HUES48 (cell line): ENCODE measurements around the gene CD69.
"Not testable (repeated sequence)": the region's sequence is repeated elsewhere in the genome, so short reads cannot be mapped to it uniquely, and the experiment has no call there.

ENCODE experiments used
- H3K27ac ChIP-seq: one replicate; pipeline ENCODE4 v1.7.0; 2013; ENCODE audit warnings: low read depth, low read length, inconsistent platforms
- H3K27me3 ChIP-seq: 2 replicates; pipeline ENCODE4 v1.6.1; 2013; ENCODE audit warnings: mild to moderate bottlenecking, low read length; ENCODE audit not compliant: control insufficient read depth, insufficient read depth
- H3K36me3 ChIP-seq: 2 replicates; pipeline ENCODE4 v1.6.1; 2013; ENCODE audit warnings: low read length; ENCODE audit not compliant: control insufficient read depth, insufficient read depth
- H3K4me1 ChIP-seq: 2 replicates; pipeline ENCODE4 v1.6.1; 2013; ENCODE audit warnings: mild to moderate bottlenecking, low read length; ENCODE audit not compliant: control insufficient read depth, insufficient read depth
- H3K4me3 ChIP-seq: 2 replicates; pipeline ENCODE4 v1.5.1; 2013; ENCODE audit warnings: mild to moderate bottlenecking, low read depth, low read length
- H3K9ac ChIP-seq: 2 replicates; pipeline ENCODE4 v1.6.1; 2013; ENCODE audit warnings: mild to moderate bottlenecking, low read depth, low read length, moderate library complexity
- H3K9me3 ChIP-seq: 2 replicates; pipeline ENCODE4 v1.6.1; 2013; ENCODE audit warnings: low read length; ENCODE audit not compliant: control insufficient read depth, insufficient read depth

Gene CD69

GRCh38 chr12:9717070-9717925, 43.4 kb downstream of the CD69 start:
- Histone ChIP-seq H3K4me3 (no peak overlapping the region), H3K27ac (no peak overlapping the region), H3K9ac (no peak overlapping the region), H3K9me3 (no peaks in the 10 kb centered on the region), H3K27me3 (no peaks in the 10 kb centered on the region), H3K4me1 (no peaks in the 10 kb centered on the region; the same call in 1 of the 2 replicates), H3K36me3 (no peaks in the 10 kb centered on the region)

GRCh38 chr12:9713032-9713558, 47.6 kb downstream of the CD69 start:
- H3K27ac ChIP-seq, H3K4me1 ChIP-seq, H3K9ac ChIP-seq, H3K36me3 ChIP-seq, H3K4me3 ChIP-seq, H3K9me3 ChIP-seq, H3K27me3 ChIP-seq: not testable (repeated sequence)

GRCh38 chr12:9711664-9712063, 49.0 kb downstream of the CD69 start:
- Histone ChIP-seq H3K9ac (no peak overlapping the region), H3K27ac (no peak overlapping the region), H3K9me3 (no peaks in the 10 kb centered on the region), H3K4me1 (0 out of 2 replicates have a peak, but pooled peaks cover 3% of the 10 kb centered on the region), H3K27me3 (no peaks in the 10 kb centered on the region), H3K4me3 (no peak overlapping the region), H3K36me3 (no peaks in the 10 kb centered on the region)

GRCh38 chr12:9710584-9711375, 49.9 kb downstream of the CD69 start:
- Histone ChIP-seq H3K27ac (no peak overlapping the region), H3K27me3 (no peaks in the 10 kb centered on the region), H3K4me3 (no peak overlapping the region), H3K9ac (no peak overlapping the region), H3K36me3 (no peaks in the 10 kb centered on the region), H3K4me1 (0 out of 2 replicates have a peak, but pooled peaks cover 3% of the 10 kb centered on the region), H3K9me3 (no peaks in the 10 kb centered on the region)

- H3K9ac ChIP-seq, result no peak overlapping the region
- H3K27me3 ChIP-seq, result no peaks in the 10 kb centered on the region
- H3K4me3 ChIP-seq, result no peak overlapping the region
- 0 out of 2 replicates have a peak, but pooled peaks cover 3% of the 10 kb centered on the region for H3K4me1 ChIP-seq
- no peak overlapping the region for H3K27ac ChIP-seq
- H3K9me3 ChIP-seq, result no peaks in the 10 kb centered on the region
- H3K36me3 ChIP-seq, result no peaks in the 10 kb centered on the region
These were observed 51.8 kb downstream of the CD69 start for GRCh38 chr12:9708853-9709252.

GRCh38 chr12:9707864-9708808, 52.6 kb downstream of the CD69 start:
- no peaks in the 10 kb centered on the region for H3K27me3 ChIP-seq
- 0 out of 2 replicates have a peak, but pooled peaks cover 3% of the 10 kb centered on the region for H3K4me1 ChIP-seq
- no peaks in the 10 kb centered on the region for H3K9me3 ChIP-seq
- H3K36me3 ChIP-seq, result no peaks in the 10 kb centered on the region
- H3K4me3 ChIP-seq, result no peak overlapping the region
- H3K27ac ChIP-seq, result no peak overlapping the region
- H3K9ac ChIP-seq, result no peak overlapping the region

GRCh38 chr12:9707356-9707755, 53.3 kb downstream of the CD69 start:
- Histone ChIP-seq H3K4me3 (no peak overlapping the region), H3K27me3 (no peaks in the 10 kb centered on the region), H3K9me3 (no peaks in the 10 kb centered on the region), H3K9ac (no peak overlapping the region), H3K4me1 (0 out of 2 replicates have a peak, but pooled peaks cover 3% of the 10 kb centered on the region), H3K36me3 (no peaks in the 10 kb centered on the region), H3K27ac (no peak overlapping the region)

- no peak overlapping the region for H3K27ac ChIP-seq
- no peaks in the 10 kb centered on the region for H3K36me3 ChIP-seq
- H3K27me3 ChIP-seq, result no peaks in the 10 kb centered on the region
- H3K4me1 ChIP-seq, result no peaks in the 10 kb centered on the region
- H3K9ac ChIP-seq, result no peak overlapping the region
- no peak overlapping the region for H3K4me3 ChIP-seq
- H3K9me3 ChIP-seq, result no peaks in the 10 kb centered on the region
These were observed 54.5 kb downstream of the CD69 start for GRCh38 chr12:9706086-9706685.

GRCh38 chr12:9704561-9704960, 56.1 kb downstream of the CD69 start:
- not testable (repeated sequence) for H3K9ac ChIP-seq, H3K36me3 ChIP-seq, H3K4me1 ChIP-seq, H3K9me3 ChIP-seq, H3K27me3 ChIP-seq, H3K4me3 ChIP-seq, H3K27ac ChIP-seq
